VCaP (cell line): ENCODE data around the gene PNMT.

Experiments
- H3K27ac ChIP-seq: fragments of 450-650 bp; 2 replicates; pipeline ENCODE4 v1.5.1; 2017
- CTCF ChIP-seq: fragments of 450-650 bp; conservative IDR thresholded peaks from 2 replicates; pipeline ENCODE4 v1.5.1; 2017; ENCODE audit warnings: mild to moderate bottlenecking, moderate library complexity

Gene PNMT

GRCh38 chr17:39660011-39660360, 8.3 kb upstream of the PNMT start:
- TF ChIP-seq CTCF: no peak
- H3K27ac ChIP-seq: no peak overlapping the region

- H3K27ac ChIP-seq: peak overlapping the region; percentile 31; the same call in 1 of the 2 replicates
- TF ChIP-seq CTCF: no peak
Measured at GRCh38 chr17:39660397-39661385, 7.6 kb upstream of the PNMT start.

DNA sequence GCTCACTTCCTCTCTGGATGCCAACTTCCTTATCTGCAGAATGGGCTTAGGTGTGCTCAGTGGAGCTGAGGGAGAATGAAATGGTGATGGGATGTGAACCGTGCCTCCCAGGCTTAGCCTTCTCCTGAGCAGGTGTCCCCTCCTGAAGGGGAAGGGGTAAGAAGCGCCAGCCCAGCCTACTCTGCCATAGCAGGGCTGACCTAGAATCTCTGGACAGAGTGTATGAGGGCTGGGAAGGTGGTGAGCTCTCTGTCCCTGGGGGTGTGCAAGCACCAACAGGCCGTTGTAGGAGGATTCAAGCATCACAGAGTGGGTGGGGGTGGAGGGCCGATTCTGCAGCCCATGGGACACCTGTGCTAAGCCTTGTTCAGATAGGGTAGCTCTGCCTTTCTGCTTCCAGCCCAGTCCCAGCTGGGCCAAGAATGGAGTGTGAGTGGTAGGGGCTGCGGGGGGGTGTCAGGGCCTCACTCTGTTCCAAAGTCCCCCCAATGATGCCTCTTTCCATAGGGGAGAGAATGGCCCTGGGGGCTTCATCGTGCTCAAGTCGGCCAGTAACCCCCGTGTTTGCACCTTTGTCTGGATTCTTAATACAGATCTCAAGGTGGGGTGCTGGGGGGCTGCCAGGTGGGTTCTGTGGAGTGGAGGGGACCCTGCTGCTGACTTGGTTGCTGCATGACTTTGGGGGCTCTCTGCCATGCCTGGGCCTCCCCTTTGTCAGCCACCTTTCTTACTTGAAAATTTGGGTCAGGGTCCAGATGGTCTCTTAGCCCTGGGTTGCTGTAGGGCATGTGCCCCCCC, 6.3 kb upstream of the PNMT start:
- H3K27ac ChIP-seq: peak overlapping the region; percentile 31; the same call in 1 of the 2 replicates

DNA sequence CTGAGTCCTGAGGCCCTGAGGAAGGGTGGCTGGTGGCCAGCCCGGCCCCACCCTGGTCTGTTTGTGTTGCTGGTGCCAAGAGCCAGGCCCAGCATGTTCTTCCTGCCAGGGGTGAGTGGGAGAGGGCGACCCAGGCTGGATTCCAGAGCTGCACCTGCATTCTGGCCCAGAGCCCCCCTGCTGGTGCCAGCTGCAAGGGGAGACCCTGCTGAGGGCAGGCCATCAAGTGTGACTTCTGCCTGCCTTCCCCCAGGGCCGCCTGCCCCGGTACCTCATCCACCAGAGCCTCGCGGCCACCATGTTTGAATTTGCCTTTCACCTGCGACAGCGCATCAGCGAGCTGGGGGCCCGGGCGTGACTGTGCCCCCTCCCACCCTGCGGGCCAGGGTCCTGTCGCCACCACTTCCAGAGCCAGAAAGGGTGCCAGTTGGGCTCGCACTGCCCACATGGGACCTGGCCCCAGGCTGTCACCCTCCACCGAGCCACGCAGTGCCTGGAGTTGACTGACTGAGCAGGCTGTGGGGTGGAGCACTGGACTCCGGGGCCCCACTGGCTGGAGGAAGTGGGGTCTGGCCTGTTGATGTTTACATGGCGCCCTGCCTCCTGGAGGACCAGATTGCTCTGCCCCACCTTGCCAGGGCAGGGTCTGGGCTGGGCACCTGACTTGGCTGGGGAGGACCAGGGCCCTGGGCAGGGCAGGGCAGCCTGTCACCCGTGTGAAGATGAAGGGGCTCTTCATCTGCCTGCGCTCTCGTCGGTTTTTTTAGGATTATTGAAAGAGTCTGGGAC, 5.5 kb upstream of the PNMT start:
- no peak for TF ChIP-seq CTCF
- peak overlapping the region; percentile 31; the same call in 1 of the 2 replicates for H3K27ac ChIP-seq

More for the DNA sequence above, 6.3 kb upstream of the PNMT start:
- TF ChIP-seq CTCF: no peak

DNA sequence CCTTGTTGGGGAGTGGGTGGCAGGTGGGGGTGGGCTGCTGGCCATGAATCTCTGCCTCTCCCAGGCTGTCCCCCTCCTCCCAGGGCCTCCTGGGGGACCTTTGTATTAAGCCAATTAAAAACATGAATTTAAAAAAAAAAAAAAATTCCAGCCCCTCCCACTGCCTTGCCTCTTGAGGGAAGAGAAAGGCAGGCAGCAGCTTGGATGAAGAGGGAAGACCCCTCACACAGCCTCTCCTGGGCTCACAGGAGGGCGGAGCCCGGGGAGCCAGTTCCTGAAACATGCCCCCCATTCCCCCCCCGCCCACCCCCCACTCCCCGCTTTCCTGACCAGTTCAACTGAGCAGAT, 4.9 kb upstream of the PNMT start:
- no peak overlapping the region; the same call in 1 of the 2 replicates for H3K27ac ChIP-seq
- no peak for TF ChIP-seq CTCF

DNA sequence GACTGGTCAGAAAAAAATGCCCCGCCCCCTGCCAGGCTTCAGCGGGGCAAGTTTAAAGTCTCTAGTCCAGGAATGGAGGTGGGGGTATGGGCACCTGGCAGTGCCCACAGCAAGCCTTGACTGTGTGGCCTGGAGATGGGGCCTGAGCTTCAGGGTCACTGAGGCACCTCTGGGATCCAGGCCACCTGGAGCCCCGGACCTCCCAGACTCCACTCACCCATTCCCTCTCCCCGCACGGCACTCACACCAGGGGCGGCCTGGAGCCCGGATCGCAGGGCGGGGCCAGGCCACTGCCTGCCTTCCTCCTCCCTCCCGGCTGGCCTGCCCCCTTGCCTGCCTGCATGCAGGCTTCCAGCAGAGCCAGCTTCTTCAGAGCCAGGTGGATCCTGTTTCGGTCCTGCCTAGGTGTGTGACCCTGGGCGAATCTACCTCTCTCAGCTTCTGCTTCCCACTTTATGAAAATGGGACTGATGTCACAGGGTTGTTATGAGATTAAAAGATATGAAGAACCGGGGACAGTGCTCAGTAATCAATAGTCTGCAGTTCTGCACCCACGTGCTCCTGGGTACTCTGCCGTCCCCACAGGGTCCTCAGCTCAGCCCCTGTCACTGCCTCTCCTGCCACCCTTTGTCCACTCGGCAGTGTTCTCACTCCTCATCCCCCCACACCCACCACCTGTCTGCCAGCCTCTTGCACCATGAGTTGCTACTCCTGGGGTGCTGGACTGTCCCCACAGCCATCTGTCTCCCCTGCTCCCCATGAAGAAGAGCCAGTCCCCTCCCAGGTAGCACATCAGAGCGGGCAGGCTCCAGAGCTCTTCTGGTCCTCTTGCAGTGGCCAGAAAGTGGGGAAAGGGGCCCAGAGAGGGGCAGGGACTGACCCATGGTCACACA, 4.3 kb upstream of the PNMT start:
- no peak for TF ChIP-seq CTCF
- peak overlapping the region; percentile 11; the same call in 1 of the 2 replicates for H3K27ac ChIP-seq
